Fibroblast of lung (primary cell): ENCODE data around the gene ADD2. TPM values are rescaled to one million over a fixed set of nuclear protein-coding genes. Genes with fewer than 3 reads are reported as not detected.

Experiments
- DNase-seq, 2 donors: peaks; one replicate each; pipeline versions ENCODE4 v3.0.0 to v3.0.0-alpha.2; 2010; ENCODE audit warnings: low read depth in 2 of 2
- H2AFZ ChIP-seq: 2 replicates; pipeline ENCODE4 v1.5.1; 2012; ENCODE audit warnings: low read length, control low read depth, inconsistent platforms
- H3K27ac ChIP-seq: 2 replicates; pipeline ENCODE4 v1.5.1; 2011; ENCODE audit warnings: low read length, control low read depth; ENCODE audit not compliant: insufficient read depth
- H3K27me3 ChIP-seq: 2 replicates; pipeline ENCODE4 v1.5.1; 2011; ENCODE audit warnings: mild to moderate bottlenecking, low read length; ENCODE audit not compliant: control insufficient read depth, insufficient read depth
- H3K36me3 ChIP-seq: 2 replicates; pipeline ENCODE4 v1.5.1; 2011; ENCODE audit warnings: low read length; ENCODE audit not compliant: control insufficient read depth, insufficient read depth
- H3K4me1 ChIP-seq: 2 replicates; pipeline ENCODE4 v1.5.1; 2011; ENCODE audit warnings: low read length; ENCODE audit not compliant: control insufficient read depth, insufficient read depth; ENCODE audit errors: extremely low read depth
- H3K4me2 ChIP-seq: 2 replicates; pipeline ENCODE4 v1.5.1; 2011; ENCODE audit warnings: low read length, control low read depth; ENCODE audit not compliant: insufficient read depth; ENCODE audit errors: extremely low read depth
- H3K4me3 ChIP-seq, 4 experiments: fragments of 200-600 bp in 1 of 4; sonication (generic) in 1 of 4; replicated peaks in 1 of 4; 2 replicates each; pipeline ENCODE4 v1.5.1; 2011 to 2016; ENCODE audit warnings: low read length in 4 of 4, low read depth in 3 of 4, mild to moderate bottlenecking in 3 of 4, control low read depth in 2 of 4, inconsistent platforms in 1 of 4, mixed read lengths in 1 of 4; ENCODE audit not compliant: insufficient read depth in 1 of 4; ENCODE audit errors: control extremely low read depth in 1 of 4
- H3K79me2 ChIP-seq: 2 replicates; pipeline ENCODE4 v1.5.1; 2012; ENCODE audit warnings: mild to moderate bottlenecking, low read length, inconsistent platforms; ENCODE audit not compliant: control insufficient read depth, insufficient read depth
- H3K9ac ChIP-seq: 2 replicates; pipeline ENCODE4 v1.5.1; 2011; ENCODE audit warnings: mild to moderate bottlenecking, low read length, control low read depth; ENCODE audit not compliant: insufficient read depth
- H3K9me3 ChIP-seq: 2 replicates; pipeline ENCODE4 v1.5.1; 2012; ENCODE audit warnings: low read depth, low read length; ENCODE audit not compliant: control insufficient read depth, insufficient read depth
- H4K20me1 ChIP-seq: 2 replicates; pipeline ENCODE4 v1.5.1; 2011; ENCODE audit warnings: low read length; ENCODE audit not compliant: control insufficient read depth, insufficient read depth; ENCODE audit errors: extremely low read depth
- EZH2 ChIP-seq: IDR thresholded peaks from 2 replicates; pipeline ENCODE4 v1.5.1; 2012; ENCODE audit warnings: low read length, control low read depth, mild to moderate bottlenecking; ENCODE audit errors: missing control alignments
- polyA plus RNA-seq, 2 donors: library from polyadenylated mRNA; depleted of rRNA in 1 of 2; stranded (reverse) in 1 of 2; unstranded in 1 of 2; fragments of >200 nt; gene quantifications; 2 replicates each; pipeline ENCODE4 v1.2.1, GENCODE V29; 2011 to 2012; ENCODE audit warnings: missing spikeins in 1 of 2
- total RNA-seq: library from RNA; depleted of rRNA; stranded (reverse); fragments of >200 nt; gene quantifications from 2 replicates; pipeline ENCODE4 v1.2.1, GENCODE V29; 2014
- TF ChIP-seq, protein P1 (sequence below), 2 donors: IDR thresholded peaks in 1 of 2; conservative IDR thresholded peaks in 1 of 2; 1 replicate in 1 of 2; 2 replicates in 1 of 2; pipeline ENCODE4 v1.5.1; 2011 to 2012; ENCODE audit warnings: low read length in 2 of 2, control low read depth in 1 of 2, inconsistent platforms in 1 of 2, low read depth in 1 of 2, mild to moderate bottlenecking in 1 of 2

Gene ADD2
- total and polyA plus RNA-seq, 2 donors (not counting 1 experiment from before 2014, with no cell fraction given): 0.22 to 2.5 TPM

GRCh38 chr2:70816726-70817125, 48.7 kb upstream of the ADD2 start:
- H3K4me2 ChIP-seq: no peak overlapping the region
- TF ChIP-seq, protein P1, sequence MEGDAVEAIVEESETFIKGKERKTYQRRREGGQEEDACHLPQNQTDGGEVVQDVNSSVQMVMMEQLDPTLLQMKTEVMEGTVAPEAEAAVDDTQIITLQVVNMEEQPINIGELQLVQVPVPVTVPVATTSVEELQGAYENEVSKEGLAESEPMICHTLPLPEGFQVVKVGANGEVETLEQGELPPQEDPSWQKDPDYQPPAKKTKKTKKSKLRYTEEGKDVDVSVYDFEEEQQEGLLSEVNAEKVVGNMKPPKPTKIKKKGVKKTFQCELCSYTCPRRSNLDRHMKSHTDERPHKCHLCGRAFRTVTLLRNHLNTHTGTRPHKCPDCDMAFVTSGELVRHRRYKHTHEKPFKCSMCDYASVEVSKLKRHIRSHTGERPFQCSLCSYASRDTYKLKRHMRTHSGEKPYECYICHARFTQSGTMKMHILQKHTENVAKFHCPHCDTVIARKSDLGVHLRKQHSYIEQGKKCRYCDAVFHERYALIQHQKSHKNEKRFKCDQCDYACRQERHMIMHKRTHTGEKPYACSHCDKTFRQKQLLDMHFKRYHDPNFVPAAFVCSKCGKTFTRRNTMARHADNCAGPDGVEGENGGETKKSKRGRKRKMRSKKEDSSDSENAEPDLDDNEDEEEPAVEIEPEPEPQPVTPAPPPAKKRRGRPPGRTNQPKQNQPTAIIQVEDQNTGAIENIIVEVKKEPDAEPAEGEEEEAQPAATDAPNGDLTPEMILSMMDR (conservative IDR thresholded peaks at IDR 0.05 in 1 of 2, IDR thresholded peaks at IDR 0.05 in 1 of 2; ENCODE audit: low read depth in 1 of 2, low read length in 2 of 2): no peak
- TF ChIP-seq EZH2: no peak
- peaks cover 12% of the 10 kb centered on the region for H3K27me3 ChIP-seq
- H3K36me3 ChIP-seq: no peaks in the 10 kb centered on the region
- H2AFZ ChIP-seq: no peak overlapping the region
- no peak overlapping the region for H3K4me3 ChIP-seq
- no peaks in the 10 kb centered on the region for H3K79me2 ChIP-seq
- no peak for DNase-seq
- H4K20me1 ChIP-seq: no peaks in the 10 kb centered on the region
- no peaks in the 10 kb centered on the region for H3K9me3 ChIP-seq
- H3K27ac ChIP-seq: no peak overlapping the region
- H3K4me1 ChIP-seq: no peaks in the 10 kb centered on the region
- H3K9ac ChIP-seq: no peak overlapping the region

GRCh38 chr2:70808983-70809958, 41.3 kb upstream of the ADD2 start:
- Histone ChIP-seq H3K9me3 (no peaks in the 10 kb centered on the region), H3K9ac (no peak overlapping the region), H4K20me1 (no peaks in the 10 kb centered on the region), H3K27me3 (peaks cover 2% of the 10 kb centered on the region), H3K4me1 (no peaks in the 10 kb centered on the region), H3K4me2 (no peak overlapping the region), H2AFZ (no peak overlapping the region), H3K36me3 (no peaks in the 10 kb centered on the region), H3K27ac (no peak overlapping the region), H3K79me2 (no peaks in the 10 kb centered on the region), H3K4me3 (no peak overlapping the region)
- TF ChIP-seq, protein P1 (conservative IDR thresholded peaks at IDR 0.05 in 1 of 2, IDR thresholded peaks at IDR 0.05 in 1 of 2; ENCODE audit: low read depth in 1 of 2, low read length in 2 of 2): no peak
- TF ChIP-seq EZH2: no peak
- no peak for DNase-seq

GRCh38 chr2:70807828-70808118, 39.8 kb upstream of the ADD2 start:
- Histone ChIP-seq H3K79me2 (no peaks in the 10 kb centered on the region), H3K27me3 (peaks cover 2% of the 10 kb centered on the region)
- TF ChIP-seq, protein P1 (conservative IDR thresholded peaks at IDR 0.05 in 1 of 2, IDR thresholded peaks at IDR 0.05 in 1 of 2; ENCODE audit: low read depth in 1 of 2, low read length in 2 of 2): no peak
- TF ChIP-seq EZH2: no peak

More at GRCh38 chr2:70807828-70808118, 39.8 kb upstream of the ADD2 start:
- Histone ChIP-seq H3K27ac (no peak overlapping the region), H3K9ac (no peak overlapping the region), H4K20me1 (no peaks in the 10 kb centered on the region), H3K36me3 (no peaks in the 10 kb centered on the region), H3K9me3 (no peaks in the 10 kb centered on the region), H2AFZ (no peak overlapping the region), H3K4me2 (no peak overlapping the region), H3K4me1 (no peaks in the 10 kb centered on the region), H3K4me3 (no peak overlapping the region)
- DNase-seq: no peak
